ENCODE measurements around the gene DCP1A.
"Not testable (repeated sequence)": the region's sequence is repeated elsewhere in the genome, so short reads cannot be mapped to it uniquely, and the experiment has no call there.

The DCP1A gene

GRCh38 chr3:53328746-53329145 lies 18.6 kb downstream of the DCP1A start:
- DNase-seq (ENCODE audit: low spot score): no peak

GRCh38 chr3:53327986-53328385 lies 19.4 kb downstream of the DCP1A start:
- not testable (repeated sequence) for DNase-seq (ENCODE audit: low spot score)

- no peak for DNase-seq (ENCODE audit: low spot score)
Measured at GRCh38 chr3:53324105-53324504, 23.2 kb downstream of the DCP1A start.

- no peak for DNase-seq (ENCODE audit: low spot score)
Measured at GRCh38 chr3:53320697-53321096, 26.6 kb downstream of the DCP1A start.

GRCh38 chr3:53318522-53318921 lies 28.8 kb downstream of the DCP1A start:
- no peak for DNase-seq (ENCODE audit: low spot score)

- no peak for DNase-seq (ENCODE audit: low spot score)
Measured at GRCh38 chr3:53312832-53313231, 34.5 kb downstream of the DCP1A start.

GRCh38 chr3:53311882-53312281 lies 35.5 kb downstream of the DCP1A start:
- no peak for DNase-seq (ENCODE audit: low spot score)

GRCh38 chr3:53303957-53304356 lies 43.4 kb downstream of the DCP1A start:
- no peak for DNase-seq (ENCODE audit: low spot score)

- DNase-seq (ENCODE audit: low spot score): no peak
Measured at GRCh38 chr3:53303549-53303948, 43.8 kb downstream of the DCP1A start.

GRCh38 chr3:53300826-53301225 lies 46.5 kb downstream of the DCP1A start:
- DNase-seq (ENCODE audit: low spot score): no peak

GRCh38 chr3:53299611-53300023 lies 47.7 kb downstream of the DCP1A start:
- DNase-seq (ENCODE audit: low spot score): peak; percentile 50

- DNase-seq (ENCODE audit: low spot score): no peak
Measured at GRCh38 chr3:53295410-53295809, 51.9 kb downstream of the DCP1A start.

- DNase-seq (ENCODE audit: low spot score): peak; percentile 31
Measured at GRCh38 chr3:53293867-53294266, 53.5 kb downstream of the DCP1A start.

GRCh38 chr3:53288214-53288613 lies 59.1 kb downstream of the DCP1A start:
- no peak for DNase-seq (ENCODE audit: low spot score)

- DNase-seq (ENCODE audit: low spot score): peak; percentile 39
Measured at GRCh38 chr3:53287131-53287629, 60.2 kb downstream of the DCP1A start.

GRCh38 chr3:53286727-53287126 lies 60.6 kb downstream of the DCP1A start:
- DNase-seq (ENCODE audit: low spot score): peak; percentile 31

- DNase-seq (ENCODE audit: low spot score): no peak
Measured at GRCh38 chr3:53282581-53282980, 64.8 kb downstream of the DCP1A start.

GRCh38 chr3:53278667-53279066 lies 68.7 kb downstream of the DCP1A start:
- no peak for DNase-seq (ENCODE audit: low spot score)

- no peak for DNase-seq (ENCODE audit: low spot score)
Measured at GRCh38 chr3:53274938-53275605, 72.3 kb downstream of the DCP1A start.

- DNase-seq (ENCODE audit: low spot score): no peak
Measured at GRCh38 chr3:53273146-53273670, 74.1 kb downstream of the DCP1A start.

- peak; percentile 86 for DNase-seq (ENCODE audit: low spot score)
Measured at GRCh38 chr3:53269888-53270880, 77.2 kb downstream of the DCP1A start.

- not testable (repeated sequence) for DNase-seq (ENCODE audit: low spot score)
Measured at GRCh38 chr3:53269193-53269592, 78.2 kb downstream of the DCP1A start.

GRCh38 chr3:53267766-53268165 lies 79.6 kb downstream of the DCP1A start:
- no peak for DNase-seq (ENCODE audit: low spot score)

All from globus pallidus (tissue), 1 donor.